GM18907 (cell line): ENCODE results near the gene DCAF12.
"Not testable (repeated sequence)": the region's sequence is repeated elsewhere in the genome, so short reads cannot be mapped to it uniquely, and the experiment has no call there.

Source experiments
- ATAC-seq: cut with Tn5 transposase; IDR thresholded peaks from one replicate; pipeline ENCODE4 v1.9.1; 2021; ENCODE audit warnings: mild to moderate bottlenecking, moderate library complexity; ENCODE audit not compliant: unreplicated experiment

Gene DCAF12

DNA sequence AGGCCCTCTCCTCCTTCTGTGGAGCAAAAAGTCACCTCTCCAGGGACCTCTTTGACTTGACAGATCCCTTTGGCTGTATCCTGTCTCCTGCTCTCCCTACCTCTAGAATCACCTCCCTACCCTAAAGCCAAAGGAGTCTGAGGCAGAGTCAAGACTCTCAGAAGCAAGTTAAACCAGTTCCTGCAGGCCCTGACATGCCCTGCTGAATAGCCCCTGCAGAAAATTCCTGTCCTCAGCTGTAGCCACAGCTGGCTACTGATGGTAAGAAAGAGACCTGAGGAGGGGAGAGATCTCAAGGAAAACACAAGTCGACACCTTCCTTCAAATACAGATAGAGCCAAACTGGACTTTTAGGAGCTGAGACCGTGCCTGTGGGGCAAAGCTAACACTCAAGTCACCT is 54.1 kb downstream of the DCAF12 start:
- no peak for ATAC-seq

DNA sequence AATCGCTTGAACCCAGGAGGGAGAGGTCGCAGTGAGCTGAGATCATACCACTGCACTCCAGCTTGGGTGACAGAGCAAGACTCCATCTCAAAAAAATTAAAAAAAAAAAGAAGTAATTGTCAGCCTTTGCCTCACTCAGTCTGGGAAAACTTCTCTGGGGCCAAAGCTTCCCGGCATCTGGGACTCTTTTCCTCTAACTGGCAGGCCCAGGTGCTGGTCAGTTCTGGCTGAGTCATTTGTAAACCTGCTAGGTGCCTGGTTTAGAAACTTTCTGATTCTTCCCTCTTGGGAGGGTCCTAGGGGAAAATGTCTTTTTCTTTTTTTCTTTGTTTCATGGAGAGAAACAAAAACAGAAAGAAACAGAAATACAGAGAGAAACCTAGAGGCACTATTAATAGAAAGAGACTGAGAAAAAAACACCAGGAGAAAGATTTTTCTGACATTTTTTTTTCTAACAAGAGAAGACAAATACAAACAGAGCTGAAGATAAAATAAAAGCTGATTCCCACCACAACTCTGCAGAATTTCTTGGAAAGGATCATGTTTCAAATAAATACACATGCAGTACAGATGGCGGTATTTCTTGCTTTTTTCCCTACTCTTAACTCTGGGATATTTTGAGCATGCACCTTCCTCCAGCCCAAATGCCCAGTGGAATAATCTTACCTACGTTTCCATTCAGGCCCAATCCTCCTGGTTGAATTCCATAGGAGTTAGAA is 55.7 kb downstream of the DCAF12 start:
- ATAC-seq = no peak

DNA sequence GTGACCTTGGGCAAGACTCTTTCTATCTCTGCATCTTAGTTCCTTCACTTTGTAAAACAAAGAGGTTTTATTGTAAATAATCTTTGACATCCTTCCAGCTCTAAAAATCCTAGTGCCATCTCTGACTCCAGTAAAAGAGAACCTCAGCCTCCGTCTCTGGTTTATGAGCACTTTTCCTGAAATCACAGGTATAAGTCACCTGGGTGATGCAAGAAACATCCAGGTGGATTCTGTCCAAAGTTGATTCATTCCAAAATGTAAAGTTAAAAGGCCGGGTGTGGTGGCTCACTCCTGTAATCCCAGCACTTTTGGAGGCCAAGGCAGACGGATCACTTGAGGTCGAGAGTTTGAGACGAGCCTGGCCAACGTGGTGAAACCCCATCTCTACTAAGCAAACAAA is 56.7 kb downstream of the DCAF12 start:
- ATAC-seq = no peak

DNA sequence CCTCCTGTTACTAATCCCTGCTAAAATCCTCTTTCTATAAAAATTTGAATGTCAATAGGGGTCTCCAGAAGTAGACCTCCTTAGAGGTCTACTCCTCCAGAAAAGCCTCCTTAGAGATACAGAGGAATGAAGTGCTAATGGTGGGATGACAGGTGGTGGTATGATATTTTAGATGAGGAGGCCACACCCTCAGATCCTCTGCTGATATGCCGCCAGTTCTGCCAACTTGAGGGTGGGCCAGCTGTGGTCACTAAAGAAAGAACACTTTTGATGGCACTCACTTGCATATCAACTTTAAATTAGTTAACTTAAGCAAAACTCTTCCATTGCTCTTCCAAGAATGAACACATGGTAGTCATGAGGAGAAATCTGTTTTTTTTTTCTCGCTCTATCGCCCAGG is 61.0 kb downstream of the DCAF12 start:
- no peak for ATAC-seq

DNA sequence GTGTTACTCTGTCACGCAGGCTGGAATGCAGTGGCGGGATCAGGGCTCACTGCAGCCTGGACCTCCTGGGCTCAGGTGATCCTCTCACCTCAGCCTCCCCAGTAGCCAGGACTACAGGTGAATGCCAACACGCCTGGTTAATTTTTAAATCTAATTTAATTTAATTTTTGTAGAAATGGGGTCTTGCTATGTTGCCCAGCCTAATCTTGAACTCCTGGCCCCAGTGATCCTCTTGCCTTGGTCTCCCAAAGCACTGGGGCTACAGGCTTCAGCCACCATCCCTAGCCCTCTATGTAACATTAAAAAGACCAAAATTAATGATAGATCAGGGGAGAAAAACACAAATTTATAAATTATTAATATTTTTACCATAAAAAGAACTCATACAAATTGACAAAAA is 66.5 kb downstream of the DCAF12 start:
- no peak for ATAC-seq

DNA sequence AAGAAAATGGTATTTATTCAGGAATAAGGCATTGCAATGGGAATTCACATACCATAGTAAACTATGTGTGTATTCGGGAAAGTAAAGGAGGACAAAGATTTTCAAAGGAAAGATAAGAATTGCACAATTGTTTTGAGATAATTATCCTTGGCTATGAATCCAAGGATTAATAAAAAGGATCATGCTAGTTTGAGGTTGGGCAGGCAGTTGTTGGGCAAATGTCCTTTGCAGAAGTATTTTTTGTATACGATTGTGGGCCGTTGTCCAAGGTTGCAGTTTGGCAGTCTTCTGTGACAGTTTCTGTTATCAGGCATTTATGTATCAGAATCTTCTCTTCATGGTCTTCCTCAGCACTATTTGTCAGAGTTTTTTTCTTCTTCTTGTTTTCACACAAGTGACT is 67.2 kb downstream of the DCAF12 start:
- ATAC-seq = no peak

DNA sequence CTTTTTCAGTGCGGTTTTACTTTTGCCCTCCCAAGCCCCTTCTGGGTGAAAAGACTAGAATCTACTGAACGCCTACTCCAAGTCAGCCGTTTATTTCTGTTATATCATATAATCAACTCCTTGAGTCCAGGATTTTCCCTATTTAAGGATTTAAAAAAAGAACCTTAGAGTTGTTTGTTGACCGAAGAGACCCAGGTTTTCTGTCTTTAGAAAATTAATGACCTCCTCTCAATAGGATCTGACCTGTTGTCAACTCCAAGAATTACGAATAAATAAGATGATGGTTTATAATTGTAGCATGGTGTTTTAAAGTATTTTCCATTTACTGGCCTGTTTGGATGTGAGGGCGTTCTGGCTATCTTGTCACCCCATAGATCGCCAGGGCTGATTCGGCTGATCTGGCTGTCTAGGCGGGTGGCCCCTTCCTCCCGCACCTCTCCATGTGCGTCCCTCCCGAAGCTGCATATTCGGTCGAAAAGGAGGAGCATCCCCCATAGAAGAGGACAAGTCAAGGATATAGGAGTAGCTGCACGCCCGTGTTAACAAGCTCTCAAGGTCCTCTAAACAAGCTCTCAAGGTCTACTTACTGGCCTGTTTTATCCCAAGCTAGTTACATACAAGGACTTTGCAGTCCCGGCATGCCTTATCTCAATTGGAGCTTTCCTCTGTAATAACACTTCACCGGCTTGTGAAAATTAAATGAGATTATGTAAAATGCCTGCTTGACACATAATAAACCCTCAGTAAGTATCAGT is 76.7 kb downstream of the DCAF12 start:
- no peak for ATAC-seq

DNA sequence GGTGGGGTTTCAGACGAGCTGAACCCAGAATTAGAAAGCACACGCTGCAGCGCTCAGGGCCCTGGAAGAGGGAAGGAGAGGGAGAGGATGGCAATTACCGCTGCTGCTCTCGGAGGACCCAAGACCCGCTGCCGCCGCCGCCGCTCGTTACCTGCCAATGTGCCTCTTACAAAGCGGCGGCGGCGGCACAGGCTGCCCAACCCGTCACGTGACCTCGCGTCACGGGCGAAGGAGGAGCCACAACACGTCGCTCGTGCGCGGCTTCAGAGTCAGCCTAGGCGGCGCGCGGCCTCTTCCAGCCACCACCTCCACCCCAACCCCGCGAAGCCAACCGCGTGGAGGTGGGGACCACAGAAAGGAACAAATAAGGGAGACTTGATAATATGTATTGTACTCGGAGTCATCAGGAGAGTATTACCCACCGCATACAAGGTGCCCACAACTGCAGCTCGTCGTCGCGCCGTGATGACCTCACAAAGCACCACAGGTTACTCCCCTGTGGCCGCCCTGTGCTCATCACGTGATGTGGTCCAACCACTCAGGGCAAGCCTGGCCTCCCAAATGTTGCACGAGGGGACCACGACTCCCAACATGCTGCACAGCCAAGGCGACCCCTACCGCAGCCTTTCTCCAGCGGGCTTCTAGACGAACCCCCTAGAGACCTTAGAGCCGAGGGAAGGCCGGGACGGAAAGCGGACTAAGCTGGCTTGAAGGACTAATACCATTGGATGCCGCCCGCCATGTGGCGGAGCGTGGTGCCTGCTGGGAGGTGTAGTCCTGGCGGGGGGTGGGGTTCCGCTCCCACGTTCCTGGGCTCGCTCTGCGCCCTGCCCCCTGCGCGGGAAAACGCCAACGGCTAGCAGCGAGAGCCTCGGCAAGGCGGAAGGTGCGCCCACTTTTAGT is 77.5 kb downstream of the DCAF12 start, which contains the start of gene UBAP2:
Gene UBAP2 (minus strand): TSS at position 161 of the 903 bp plus-strand sequence. CDS start 31,739 bp downstream, outside the sequence.
- peak; percentile 80 for ATAC-seq

DNA sequence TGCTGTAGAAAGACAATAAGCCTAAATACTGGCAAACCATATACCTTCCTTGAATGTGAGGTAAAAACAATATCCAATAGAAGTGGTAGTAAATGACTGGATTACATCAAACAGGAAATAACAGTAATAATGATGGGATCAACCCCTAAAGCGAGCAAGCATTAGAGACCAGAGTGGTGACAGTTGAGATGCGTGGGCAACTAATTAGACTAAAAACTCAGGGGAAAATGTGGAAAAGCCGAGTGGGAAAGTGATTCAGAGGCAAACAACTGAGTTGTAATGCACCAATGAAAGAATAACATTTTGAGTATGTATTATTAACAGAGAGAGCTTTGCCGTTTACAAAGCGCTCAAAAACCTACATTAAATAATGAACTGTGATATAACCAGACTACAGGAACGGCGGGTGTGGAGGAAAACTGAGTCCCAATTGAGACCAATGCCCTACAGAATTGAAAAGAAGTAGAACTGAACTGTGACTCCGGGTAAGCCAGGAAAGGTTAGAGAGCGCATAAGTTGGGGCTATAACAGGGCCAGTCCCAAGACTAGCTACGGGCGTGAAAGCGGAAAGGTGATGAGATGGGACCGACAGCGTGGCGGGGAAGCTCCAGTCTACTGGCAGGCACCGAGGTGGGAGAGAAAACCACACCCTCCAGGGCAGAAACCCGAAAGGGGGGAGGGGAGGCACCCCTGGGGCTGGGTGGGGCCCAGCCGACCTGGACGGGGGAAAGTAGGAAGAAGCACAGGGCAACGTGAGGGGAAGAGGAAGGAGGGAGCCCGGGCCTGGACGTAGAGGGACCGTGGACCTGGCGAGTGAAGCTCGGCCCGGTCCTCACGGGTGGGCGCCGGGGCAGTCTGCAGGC is 78.4 kb downstream of the DCAF12 start:
- ATAC-seq = peak; percentile 35

DNA sequence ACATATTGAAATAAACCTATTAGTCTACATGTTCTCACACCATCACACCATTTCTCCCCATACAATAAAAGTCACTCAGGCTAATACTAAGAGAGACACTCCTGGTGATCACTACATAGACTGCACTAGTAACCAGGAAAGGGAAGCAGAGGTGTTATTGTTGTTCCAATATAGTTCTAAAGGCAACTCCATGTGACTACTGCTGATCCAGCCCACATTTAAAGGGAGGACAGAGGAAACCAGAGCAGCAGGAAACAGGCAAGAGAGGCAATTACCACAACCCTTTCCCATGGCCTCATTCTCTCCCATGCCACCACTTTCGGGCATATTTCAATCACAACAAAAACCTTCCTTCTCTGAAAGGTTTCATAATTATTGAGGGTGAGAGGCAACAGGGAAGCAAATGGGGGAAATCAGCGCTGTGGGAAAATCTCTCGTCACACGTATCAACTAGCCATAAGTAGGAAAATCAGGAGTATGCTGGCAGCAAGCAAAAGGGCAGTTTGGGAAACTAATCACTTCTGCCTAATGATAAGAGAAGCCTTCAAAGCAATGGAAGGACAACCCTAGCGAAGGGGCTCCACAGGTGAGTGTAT is 79.6 kb downstream of the DCAF12 start:
- no peak for ATAC-seq

DNA sequence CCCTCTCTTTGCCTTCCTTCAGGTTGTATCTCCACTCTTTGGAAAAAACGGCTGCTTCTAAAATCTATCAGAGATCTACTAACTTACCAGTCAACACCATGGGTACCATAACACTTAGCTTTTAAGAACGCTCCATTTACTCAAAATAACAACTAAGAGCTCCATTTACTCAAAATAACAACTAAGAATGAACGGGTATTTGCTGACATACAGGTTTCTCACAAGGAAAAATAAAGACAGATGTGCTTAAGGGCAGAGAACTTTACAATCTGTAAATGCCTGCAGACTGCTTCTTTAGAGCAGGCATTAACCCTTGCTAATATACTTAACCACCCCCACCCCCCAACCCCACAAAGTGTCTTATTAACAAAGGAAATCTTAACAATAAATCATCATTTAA is 80.6 kb downstream of the DCAF12 start:
- no peak for ATAC-seq

DNA sequence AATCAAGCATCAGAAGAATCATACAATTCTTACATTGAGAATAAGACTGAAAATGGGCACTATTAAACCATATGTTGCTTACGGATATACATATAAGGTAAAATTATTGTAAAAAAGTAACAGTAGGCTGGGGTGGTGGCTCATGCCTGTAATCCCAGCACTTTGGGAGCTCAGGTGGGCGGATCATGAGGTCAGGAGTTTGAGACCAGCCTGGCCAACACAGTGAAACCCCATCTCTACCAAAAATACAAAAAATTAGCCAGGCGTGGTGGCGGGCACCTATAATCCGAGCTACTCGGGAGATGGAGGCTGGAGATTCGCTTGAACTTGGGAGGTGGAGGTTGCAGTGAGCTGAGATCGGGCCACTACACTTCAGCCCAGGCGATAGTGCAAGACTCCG is 84.4 kb downstream of the DCAF12 start:
- ATAC-seq = not testable (repeated sequence)

DNA sequence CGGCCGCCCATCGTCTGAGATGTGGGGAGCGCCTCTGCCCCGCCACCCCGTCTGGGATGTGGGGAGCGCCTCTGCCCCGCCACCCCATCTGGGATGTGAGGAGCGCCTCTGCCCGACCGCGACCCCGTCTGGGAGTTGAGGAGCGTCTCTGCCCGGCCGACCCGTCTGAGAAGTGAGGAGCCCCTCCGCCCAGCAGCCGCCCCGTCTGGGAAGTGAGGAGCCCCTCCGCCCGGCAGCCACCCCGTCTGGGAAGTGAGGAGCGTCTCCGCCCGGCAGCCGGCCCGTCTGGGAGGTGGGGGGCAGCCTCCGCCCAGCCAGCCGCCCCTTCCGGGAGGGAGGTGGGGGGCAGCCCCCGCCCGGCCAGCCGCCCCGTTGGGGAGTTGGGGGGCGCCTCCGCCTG is 87.6 kb downstream of the DCAF12 start:
- not testable (repeated sequence) for ATAC-seq

DNA sequence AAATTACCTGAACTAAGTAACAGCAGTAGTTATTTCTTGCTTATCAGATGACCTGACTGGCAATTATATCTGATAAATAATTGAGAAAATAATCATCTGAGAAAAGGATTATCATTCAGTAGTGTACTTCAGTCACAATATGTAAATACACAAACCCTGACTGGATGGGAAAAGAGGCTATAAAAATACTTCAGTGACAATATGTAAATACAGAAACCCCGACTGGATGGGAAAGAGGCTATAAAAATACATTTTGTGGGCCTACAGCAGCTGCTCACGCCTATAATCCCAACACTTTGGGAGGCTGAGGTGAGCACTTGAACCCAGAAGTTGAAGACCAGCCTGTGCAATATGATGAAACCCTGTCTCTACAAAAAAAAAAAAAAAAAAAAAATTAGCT is 88.9 kb downstream of the DCAF12 start:
- ATAC-seq = no peak

DNA sequence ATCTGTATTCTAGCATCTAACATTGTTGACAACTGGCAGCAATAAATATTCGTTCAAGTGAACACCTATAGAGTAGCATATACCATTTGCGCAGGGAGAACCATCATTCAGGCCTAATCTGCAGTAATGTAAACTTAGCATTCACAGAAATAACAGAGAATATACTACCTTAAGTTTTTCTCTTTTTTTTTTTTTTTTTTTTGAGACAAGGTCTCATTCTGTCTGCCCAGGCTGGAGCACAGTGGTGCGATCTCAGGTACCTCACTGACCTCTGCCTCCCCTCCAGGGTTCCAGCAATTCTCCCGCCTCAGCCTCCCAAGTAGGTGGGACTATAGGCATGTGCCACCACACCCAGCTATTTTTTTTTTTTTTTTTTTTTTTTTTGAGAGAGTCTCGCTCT is 89.9 kb downstream of the DCAF12 start:
- no peak for ATAC-seq
